Renal pelvis (tissue), 4 donors: ENCODE data around the gene MRTFB. TPM values are rescaled to one million over a fixed set of nuclear protein-coding genes. Genes with fewer than 3 reads are reported as not detected.

Source experiments
- DNase-seq: peaks from one replicate; pipeline ENCODE4 v3.0.0-alpha.2; 2013
- polyA plus RNA-seq, 3 donors: library from polyadenylated mRNA; unstranded; fragments of 120-200 nt; gene quantifications; one replicate each; pipeline ENCODE4 v1.2.1, GENCODE V29; 2013; ENCODE audit not compliant: insufficient read length in 3 of 3

Gene MRTFB
- polyA plus RNA-seq, 3 donors, result 29.9 to 41.4 (median 37.8) TPM

DNA sequence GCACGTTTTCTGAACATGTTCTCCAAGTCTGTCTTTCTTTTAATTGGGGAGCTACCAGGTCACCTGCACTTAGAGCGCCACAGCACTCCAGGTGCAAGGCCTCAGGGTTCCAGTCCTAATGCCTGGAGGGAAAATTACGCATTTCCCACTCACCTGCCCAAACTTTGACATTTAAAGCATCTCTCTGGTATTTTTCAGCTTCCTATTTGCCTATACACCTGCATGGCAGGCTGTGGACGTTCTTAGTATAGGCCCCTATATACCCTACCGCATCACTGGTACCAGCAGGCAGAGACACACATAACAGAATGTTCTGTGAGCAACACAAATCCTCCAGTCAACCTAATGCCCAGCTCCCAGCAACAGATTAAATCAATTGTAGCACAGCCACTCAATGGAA lies 213.3 kb downstream of the MRTFB start:
- no peak for DNase-seq

DNA sequence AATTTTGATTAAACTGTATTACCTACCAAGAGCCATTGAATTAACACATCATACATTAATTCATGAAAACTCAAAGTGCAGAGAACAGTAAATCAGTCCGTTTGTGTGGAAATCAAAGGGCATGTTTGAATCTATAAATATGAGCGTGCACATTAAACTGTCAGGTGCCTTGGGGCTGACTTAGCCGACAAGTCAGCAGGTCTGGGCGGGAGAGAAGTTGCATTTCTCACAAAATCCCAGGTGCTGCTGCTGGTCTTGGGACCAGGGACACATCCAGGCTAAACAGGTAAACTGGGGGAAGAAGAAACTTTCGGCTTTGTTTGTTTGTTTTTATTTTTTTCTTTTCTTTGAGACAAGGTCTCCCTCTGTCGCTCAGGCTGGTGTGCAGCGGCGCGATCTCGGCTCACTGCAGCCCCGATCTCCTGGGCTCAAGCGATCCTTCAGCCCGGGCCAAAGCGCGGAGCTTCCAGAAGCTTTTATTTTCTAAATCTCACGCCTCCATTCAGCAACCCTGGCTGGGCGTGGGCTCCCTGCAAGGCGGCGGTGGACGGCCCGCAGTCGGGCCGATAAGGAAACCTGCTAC lies 213.9 kb downstream of the MRTFB start:
- no peak for DNase-seq

DNA sequence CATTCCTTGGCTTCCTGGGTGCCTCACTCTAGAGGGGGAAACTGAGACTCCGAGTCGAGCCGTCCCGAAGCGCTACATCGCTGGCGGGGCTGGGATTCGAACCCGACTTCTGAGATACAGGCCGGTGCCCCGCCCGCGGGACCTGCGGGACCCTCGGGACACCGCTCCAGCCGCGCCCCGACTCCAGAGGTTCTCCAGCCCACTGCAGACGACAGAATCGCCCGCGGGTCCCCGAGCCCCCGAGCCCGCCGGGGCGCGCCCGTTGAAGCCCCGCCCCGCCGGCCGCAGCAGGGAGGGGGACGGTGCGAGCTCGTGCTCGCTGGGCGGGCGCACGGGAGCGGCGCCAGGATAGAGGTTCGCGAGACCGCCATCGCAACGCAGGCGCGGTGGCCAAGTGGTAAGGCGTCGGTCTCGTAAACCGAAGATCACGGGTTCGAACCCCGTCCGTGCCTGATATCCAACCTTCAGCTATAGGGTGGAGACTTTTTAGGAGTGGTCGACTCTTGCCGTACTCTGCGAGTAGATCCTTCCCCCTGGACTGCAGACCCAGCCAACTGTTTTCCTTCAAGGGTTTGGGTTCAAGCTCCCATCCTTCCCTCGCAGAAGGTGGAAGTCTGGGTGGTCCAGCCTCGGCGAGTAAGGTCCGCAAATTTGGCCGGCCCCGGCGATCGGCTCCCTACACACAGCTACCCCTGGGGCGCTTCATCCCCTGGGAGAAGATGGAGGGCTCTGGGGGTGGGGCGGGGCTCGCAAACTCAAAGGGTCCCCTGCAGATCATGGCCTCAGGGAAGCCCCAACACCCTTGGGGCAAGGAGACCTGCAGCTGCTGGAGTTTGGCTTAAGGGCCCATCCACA lies 214.6 kb downstream of the MRTFB start:
- peak; percentile 93 for DNase-seq

DNA sequence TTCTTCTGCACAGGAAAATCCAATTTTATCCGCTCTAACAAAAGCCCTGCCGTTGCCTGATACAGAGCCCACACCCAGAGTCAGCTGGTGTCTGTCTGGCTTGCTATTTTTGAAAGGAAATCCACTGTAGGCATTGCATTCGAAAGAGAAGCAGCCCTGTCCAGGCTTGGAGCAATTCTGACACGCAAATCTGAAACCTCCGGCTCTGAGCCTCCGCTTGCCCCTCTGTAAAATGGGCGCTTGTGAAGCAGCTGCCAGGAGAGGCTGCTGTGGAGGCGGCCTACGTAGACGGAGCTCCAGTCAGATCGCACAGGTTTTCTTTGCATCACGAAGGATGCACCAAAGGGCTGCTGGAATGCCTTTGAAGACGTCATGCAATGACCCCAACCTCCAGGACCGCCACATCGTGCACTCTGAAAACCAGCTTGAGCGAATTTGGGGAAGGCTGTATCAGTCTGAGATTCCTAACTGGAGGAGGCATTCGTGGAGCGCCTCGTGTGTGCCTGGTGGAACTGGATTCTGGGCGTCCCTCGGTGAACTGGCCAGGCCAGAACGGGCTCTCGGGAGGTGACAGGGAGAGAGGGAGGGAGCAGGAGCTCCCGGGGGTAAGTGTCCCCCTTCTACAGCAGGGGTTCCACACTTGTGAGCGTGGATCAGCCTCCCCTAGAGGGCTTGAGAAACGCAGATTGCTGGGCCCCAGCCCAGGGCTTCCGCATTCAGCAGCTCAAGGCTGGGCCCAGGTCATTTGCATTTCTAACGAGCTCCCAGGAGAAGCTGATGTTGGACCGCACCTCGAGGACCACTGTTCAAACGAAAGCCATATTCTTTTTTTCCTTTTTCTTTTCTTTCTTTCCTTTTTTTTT lies 215.5 kb downstream of the MRTFB start:
- DNase-seq, result no peak

DNA sequence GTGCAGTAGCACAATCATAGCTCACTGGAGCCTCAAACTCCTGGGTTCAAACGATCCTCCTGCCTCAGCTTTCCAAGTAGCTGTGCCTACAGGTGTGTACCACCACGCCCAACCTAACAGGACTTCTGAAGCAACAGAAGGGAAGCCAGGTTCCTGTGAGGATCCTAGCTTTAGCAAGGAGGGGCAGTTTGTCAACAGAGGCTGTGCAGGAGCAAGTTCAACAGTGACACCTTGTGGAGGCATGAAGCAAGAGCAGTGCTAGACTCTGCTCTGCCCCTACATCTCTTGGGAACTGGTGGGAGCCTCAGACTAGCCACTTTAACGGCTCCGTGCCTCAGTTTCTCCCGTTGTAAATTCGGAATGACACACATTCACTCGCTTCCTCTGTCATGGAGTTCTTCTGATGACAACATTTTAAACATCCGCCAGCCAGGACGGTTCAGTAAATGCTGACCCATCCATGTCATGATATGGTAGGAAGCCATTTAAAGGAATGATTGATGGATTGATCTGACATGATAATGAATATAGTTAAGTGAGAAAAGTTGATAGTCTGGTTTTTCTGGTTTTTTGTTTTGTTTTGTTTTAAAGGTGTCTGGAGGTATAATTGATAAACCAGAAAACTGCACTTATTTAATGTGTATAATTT lies 218.7 kb downstream of the MRTFB start:
- no peak for DNase-seq

DNA sequence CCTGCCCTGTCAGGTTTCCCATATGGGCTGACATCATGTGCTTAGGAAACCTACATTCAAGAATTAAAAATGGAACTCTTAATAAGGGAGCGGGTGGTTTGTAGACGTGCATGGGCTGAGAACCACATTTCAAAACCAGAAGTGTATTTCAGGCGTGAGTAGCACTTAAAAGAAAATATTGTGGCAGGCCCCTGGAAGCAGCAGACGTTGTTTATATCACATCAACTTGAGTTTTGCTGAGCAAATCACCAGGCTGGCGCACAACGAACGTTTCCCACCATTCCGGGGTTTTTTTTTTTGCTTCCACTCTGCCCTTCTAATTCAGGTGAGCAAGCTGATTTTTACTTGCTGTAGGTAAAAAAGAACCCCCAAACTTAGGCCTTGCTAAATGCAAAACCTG lies 220.2 kb downstream of the MRTFB start:
- DNase-seq, result no peak

DNA sequence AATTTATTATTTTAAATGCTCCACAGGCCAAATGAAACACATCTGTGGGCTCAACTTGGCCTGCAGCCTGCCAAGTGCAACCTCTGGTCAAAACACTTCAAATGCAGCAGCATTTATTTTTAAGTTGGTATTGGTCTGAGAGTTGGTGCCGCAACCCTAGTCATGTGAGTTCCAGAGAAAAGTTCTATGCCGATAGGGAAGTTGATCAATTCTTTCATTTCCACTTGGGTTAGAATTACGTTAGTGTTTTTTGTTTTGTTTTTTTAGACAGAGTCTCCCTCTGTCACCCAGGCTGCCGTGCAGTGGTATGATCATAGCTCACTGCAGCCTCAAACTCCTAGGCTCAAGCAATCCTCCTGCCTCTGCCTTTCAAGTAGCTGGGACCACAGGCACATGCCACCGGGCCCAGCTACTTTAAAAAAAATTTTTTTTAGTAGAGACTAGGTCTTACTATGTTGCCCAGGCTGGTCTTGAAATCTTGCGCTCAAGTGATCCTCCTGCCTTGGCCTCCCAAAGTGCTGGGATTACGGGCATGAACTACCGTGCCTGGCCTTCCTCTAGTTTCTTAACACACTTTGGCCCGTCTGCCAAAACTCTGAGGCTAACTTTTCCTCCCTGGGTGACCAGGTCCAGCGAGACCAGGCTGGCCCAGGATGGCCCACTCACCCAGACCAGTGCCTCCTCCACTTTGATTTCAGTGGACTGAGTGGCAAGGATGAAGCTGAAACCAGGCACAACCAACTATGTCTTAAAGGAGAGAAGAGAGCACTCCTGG lies 221.1 kb downstream of the MRTFB start:
- DNase-seq, result no peak

DNA sequence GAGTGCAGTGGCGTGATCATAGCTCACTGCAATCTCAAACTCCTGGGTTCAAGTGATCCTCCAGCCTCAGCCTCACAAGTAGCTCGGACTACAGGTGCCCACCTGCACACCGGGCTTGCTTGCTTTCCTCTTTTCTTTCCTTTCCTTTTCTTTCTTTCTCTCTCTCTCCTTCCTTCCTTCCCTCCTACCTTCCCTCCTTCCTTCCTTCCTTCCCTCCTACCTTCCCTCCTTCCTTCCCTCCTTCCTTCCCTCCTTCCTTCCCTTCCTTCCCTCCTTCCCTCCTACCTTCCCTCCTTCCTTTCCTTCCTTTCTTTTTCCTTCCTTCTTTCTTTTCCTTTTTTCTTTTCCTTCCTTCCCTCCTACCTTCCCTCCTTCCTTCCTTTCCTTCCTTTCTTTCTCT lies 225.5 kb downstream of the MRTFB start:
- DNase-seq, result no peak

DNA sequence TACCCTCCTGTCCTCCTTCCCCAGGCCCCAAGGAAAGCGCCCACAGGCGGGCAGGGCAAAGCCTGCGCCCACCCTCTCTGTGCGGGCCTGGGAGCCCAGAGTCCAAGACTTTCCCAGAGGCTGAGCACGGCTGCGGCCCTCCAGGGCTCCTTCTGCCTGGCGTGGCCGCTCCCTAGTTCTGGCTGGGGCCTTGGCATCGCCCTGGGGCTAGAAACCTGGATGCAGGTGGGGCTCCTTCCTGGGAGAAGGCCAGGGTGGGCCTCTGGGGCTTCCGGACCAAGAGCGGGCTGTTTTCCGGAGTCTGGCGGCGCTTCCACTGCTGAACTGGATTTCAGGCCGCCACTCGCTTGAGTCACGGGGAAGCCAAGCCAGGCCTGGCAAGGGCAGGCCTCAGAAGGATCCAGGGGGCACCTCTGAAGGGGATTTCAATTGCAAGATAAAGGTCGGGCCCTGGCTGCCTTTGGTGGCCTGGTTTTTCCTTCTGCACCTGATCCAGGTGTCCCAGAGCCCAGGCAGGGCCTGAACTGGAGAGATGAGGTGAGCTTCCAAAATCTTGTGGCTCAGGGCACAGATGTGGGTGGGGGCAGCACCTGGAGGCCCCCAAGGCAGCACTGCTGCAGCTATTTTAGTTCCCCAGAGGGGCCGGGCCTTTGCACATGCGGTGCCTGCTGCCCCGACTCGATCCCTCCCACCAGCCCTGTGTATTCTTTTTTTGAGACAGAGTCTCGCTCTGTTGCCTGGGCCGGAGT lies 227.4 kb downstream of the MRTFB start:
- DNase-seq, result no peak

DNA sequence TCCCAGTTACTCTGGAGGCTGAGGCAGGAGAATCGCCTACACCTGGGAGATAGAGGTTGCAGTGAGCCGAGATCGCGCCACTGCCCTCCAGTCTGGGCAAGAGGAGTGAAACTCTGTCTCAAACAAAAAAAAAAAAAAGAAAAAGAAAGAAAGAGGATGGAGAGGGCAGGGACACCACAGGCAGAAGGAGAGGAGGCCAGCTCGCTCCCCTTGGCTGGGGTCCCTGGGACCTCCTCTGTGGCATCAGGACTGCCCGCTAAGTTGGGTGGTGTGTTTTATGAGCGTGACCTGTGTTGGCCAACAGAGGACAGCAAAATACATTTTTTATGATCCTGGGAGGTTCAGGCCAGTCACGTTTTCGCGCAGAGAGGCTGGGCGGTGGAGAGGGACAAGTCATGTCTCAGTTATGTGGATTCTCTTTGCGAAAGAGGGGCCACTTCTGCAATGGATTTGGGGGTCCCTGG lies 229.6 kb downstream of the MRTFB start:
- DNase-seq, result no peak

DNA sequence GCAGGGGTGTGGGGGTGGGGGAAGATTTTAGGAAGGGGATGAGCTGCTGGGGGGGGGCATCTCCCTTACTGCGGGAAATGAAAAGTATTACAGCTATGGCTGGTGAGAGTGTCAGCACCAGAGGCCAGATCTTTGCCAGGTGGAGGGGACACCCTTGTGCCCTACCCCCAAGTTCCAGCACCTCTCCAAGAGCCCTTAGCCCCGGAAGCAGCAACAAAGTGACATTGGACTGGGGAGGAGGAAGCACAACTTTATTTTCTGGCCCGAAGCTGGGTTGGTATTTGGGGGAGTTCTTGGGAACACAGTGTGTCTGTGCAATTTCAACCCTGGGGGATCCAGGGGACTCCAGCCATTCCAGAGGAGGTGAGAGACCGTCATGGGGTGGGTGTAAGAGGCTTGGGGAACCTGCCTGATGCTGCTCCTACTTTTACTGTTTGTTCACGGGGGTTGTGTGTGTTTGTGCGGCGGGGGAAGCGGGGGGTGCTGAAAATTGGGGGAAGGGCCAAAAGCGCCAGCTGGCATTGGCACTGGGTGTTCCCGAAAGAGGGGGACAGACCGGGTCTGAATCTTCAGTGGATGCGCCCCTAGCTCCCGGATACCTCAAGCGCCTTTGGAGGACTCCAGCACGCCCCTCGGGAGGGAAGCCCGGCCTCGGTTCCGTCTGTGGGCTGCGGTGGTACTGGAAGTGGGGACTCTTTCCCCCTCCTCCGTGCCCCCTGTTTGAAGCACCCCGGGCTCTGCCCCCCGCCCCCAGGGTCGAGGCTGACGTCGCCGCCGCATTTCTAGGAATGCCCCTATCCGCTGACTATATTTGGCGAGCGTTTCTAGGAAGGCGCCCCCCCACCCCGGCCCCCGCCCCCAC lies 230.3 kb downstream of the MRTFB start:
- no peak for DNase-seq

DNA sequence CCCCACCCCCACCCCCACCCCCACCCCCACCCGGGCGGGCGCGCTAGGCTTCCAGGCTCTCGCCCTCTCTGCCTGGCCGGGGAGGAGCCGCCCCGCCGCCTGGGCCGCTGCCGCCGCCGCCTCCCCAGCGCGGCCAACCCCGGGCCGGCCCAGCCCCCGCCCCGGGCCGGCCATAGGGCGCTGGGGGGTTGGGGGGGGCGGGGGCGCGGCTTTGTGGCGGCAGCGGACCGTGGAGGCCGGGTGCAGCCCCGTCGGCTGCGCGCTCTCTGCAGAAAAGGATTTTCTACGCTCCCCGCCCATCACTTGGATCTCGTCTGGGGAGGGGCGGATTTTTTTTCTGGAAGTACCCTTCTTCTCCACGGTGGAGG lies 230.9 kb downstream of the MRTFB start:
- no peak for DNase-seq

DNA sequence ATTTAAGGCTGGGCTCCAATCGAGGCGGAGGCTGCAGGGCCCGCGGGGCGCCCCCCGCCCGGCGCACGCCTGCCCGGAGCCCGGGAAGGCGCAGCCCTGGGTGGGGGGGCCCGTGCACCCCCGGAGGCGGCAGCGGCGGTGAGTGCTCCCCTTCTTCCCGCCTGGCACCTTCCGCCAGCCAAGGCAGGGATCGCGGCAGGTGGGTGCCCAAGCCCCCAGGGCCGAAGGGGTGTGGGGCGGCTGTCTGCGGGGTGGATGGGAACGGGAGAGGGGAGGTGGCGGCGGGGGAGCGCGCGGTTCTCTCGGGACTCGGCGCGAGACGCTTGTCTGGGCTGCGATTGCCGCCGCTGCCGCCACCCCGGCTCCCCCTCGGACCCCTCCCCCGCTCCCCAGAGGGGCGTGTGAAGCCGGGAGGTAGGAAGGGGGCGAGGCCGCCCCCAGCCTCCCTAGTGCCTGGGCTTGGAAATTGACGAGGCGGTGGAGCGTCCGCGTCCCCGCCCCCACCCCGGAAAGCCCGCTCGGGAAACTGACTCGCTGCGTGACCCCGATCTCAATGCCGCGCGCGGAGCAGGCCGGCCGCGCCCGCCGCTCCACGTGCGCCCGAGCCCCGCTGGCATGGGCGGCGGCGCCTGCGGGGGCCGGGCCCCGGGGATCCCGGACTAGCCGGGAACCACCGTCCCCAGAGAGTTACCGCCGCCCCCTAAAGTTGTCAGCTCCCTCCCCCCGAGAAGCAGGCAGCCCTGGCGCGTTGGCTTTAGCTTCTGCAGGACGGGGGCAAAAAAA lies 231.5 kb downstream of the MRTFB start:
- no peak for DNase-seq

DNA sequence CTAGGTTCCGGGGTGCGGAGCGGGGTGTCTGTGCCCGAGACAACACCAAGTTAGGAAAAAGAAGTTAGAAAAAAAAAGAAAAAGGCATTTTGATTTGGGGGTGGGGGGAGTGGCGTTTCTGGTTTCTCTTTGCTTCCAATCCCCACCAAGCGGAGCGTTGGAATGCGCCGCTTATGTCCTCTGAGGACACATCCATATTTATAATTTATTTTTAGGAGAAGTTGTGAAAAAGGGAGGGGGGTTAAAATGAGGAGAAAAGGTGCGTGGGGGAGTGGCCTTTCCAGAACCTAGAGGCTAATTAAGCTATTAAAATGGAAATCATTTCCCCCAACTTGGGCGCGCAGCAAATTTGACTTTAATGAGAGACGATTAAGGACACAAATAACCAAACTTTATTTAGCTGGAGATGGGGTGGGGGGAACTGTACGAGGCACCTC lies 232.1 kb downstream of the MRTFB start:
- DNase-seq, result no peak

DNA sequence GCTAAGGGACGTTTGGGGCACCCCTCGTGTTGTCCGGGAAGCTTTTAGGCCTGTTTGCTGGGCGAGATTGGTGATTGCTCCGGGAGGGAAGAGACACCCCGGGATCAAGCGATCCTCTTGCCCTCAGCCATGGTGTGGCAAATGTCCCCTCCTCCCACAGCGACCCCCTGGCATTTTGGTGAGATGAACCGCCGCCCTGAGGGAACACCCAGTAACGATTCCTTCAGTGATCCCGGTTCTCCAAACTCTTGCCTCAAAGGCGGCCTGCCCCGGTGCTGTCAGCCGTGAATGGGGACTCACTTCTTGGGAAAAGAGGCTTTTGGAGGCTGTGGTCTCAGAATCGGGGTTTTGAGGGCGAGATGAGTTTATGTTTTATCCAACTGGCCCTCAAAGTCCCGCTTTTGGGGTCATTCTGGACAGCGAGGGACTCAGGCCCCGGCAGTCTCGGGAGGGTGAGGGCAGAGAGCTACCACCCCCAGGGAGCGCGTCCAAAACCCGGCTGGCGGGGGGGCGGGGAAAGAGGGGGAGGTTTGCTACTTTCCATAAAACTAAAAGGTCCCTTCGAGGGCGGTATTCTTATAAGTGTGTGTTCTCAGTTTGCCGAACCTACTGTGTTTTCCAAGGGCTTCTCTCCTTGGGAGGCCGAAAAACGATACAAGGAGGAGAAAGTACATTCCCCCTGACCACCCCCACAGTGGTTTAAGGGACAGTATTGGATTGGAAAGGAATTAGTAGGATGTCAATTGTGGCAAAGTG lies 232.7 kb downstream of the MRTFB start:
- no peak for DNase-seq

DNA sequence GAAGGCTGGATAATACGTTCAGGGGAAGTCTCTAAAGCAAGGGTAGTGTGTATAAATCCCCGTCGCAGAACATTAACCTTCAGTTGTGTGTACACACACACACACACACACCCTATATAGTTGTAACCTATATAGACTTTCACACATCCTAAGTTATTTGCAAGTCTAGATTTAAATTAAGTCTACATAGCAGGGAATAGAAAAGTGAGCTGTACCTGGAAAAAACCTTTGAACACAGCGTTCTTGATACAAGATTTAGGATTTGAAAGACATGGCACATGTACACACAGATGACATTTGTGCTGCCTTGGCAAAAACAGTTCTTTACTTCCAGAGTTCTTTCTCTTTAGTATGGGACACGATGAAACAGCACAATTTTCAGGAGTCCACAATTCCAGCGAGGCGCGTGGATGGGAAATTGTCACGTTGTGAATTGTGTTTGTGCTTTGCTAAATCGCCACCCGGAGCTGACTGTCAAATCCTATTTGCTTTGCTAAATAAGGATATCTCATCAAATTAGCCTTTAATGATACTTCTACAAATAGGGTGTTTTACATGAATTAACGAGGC lies 233.9 kb downstream of the MRTFB start:
- DNase-seq, result no peak

DNA sequence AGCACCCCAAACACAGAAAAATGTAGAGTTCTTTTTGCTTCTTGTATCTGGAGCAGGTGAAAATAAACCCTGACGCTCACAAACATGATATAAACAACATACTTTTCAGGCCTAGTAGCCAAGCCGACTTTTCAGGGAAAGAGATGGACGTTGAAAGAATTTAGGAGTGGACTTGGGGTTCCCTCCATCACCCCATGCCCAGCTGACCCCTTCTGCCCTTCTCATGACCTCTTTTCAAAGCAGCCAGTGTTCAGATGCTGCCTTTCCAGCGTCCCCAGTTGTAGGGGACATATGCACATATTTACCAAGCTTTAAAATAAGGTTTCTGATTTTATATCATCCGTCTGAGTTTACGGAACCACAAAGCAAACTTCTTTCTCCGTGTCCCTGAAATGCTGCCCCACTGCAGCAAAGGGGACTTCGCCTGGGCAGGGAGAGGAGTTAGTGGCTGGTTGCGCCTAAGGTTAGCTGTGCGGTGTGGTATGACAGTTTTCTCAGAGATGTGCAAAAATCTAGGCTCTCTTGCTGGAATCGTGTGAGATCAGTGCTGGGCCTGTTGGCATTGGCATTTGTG lies 235.5 kb downstream of the MRTFB start:
- DNase-seq, result no peak
